GM15510 (cell line): ENCODE data around the gene ALB.

ENCODE experiments used
- POLR2A ChIP-seq: IDR thresholded peaks from 3 replicates; pipeline ENCODE4 v1.6.1; 2011; ENCODE audit warnings: borderline replicate concordance; ENCODE audit not compliant: insufficient read length; ENCODE audit errors: extremely low read depth

ALB gene

GRCh38 chr4:73450398-73451004 is 46.4 kb downstream of the ALB start:
- no peak for TF ChIP-seq POLR2A

GRCh38 chr4:73451404-73451803 is 47.3 kb downstream of the ALB start:
- TF ChIP-seq POLR2A, result no peak

GRCh38 chr4:73451981-73452747 is 48.1 kb downstream of the ALB start:
- TF ChIP-seq POLR2A, result no peak

- TF ChIP-seq POLR2A, result no peak
Observed at GRCh38 chr4:73452953-73453700, 49.0 kb downstream of the ALB start.

GRCh38 chr4:73453701-73454005 is 49.6 kb downstream of the ALB start:
- no peak for TF ChIP-seq POLR2A

- no peak for TF ChIP-seq POLR2A
Observed at GRCh38 chr4:73454920-73455319, 50.8 kb downstream of the ALB start.

- TF ChIP-seq POLR2A, result no peak
Observed at GRCh38 chr4:73456177-73457022, 52.3 kb downstream of the ALB start.

GRCh38 chr4:73458184-73459047 is 54.3 kb downstream of the ALB start:
- no peak for TF ChIP-seq POLR2A

GRCh38 chr4:73459048-73459421 is 54.9 kb downstream of the ALB start:
- TF ChIP-seq POLR2A, result no peak

- no peak for TF ChIP-seq POLR2A
Observed at GRCh38 chr4:73460913-73461522, 56.9 kb downstream of the ALB start.

- no peak for TF ChIP-seq POLR2A
Observed at GRCh38 chr4:73468170-73468569, 64.1 kb downstream of the ALB start.

- TF ChIP-seq POLR2A, result no peak
Observed at GRCh38 chr4:73470728-73471127, 66.6 kb downstream of the ALB start.
